ENCODE results near the gene RNF115.

Gene RNF115

DNA sequence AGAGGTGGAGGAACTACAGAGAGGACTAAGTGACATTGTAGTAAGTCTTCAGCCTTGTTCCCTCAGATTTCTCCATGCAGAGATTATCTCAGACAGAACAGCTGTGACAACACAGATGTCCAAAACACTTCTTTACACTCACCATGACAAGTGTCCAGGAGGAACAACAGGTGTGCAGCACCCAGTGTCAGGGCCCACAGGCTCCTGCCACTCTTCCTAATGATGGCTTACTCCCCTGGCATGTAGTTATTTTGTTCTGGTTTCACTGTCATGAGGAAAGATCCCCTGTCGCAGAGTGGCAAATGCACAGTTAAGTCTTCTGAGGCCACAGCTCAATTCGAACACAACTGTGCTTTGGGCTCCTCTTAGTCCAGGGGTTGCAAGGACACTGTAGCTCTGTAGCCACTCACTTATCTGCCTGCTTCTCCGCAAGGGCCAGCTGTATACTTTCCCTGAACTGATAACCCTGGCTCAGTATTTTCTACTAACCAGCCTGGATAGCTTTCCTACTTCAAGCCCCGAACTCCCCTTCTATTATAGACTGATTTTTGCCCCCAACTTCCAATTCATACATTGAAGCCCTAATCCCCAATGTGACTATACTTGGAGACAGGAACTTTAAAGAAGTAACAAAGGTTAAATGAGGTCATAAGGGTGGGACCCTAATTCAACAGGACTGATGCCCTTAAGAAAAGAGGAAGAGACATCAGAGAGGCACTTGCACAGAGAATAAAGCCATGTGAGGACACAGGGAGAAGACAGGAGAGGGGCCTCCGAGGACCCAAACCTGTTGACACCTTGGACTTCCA lies 127.9 kb downstream of the RNF115 start:
- in situ Hi-C loops (cut with MboI; ENCODE audit: low pct_unique_long_range_greater_than_20kb, low sequenced_read_pairs, unreplicated experiment): no loop called here
- TF ChIP-seq, protein P1, sequence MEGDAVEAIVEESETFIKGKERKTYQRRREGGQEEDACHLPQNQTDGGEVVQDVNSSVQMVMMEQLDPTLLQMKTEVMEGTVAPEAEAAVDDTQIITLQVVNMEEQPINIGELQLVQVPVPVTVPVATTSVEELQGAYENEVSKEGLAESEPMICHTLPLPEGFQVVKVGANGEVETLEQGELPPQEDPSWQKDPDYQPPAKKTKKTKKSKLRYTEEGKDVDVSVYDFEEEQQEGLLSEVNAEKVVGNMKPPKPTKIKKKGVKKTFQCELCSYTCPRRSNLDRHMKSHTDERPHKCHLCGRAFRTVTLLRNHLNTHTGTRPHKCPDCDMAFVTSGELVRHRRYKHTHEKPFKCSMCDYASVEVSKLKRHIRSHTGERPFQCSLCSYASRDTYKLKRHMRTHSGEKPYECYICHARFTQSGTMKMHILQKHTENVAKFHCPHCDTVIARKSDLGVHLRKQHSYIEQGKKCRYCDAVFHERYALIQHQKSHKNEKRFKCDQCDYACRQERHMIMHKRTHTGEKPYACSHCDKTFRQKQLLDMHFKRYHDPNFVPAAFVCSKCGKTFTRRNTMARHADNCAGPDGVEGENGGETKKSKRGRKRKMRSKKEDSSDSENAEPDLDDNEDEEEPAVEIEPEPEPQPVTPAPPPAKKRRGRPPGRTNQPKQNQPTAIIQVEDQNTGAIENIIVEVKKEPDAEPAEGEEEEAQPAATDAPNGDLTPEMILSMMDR (IDR thresholded peaks at IDR 0.05; ENCODE audit: extremely low read depth, insufficient read depth, missing control alignments): no peak
- DNase-seq (ENCODE audit: low spot score): no peak

DNA sequence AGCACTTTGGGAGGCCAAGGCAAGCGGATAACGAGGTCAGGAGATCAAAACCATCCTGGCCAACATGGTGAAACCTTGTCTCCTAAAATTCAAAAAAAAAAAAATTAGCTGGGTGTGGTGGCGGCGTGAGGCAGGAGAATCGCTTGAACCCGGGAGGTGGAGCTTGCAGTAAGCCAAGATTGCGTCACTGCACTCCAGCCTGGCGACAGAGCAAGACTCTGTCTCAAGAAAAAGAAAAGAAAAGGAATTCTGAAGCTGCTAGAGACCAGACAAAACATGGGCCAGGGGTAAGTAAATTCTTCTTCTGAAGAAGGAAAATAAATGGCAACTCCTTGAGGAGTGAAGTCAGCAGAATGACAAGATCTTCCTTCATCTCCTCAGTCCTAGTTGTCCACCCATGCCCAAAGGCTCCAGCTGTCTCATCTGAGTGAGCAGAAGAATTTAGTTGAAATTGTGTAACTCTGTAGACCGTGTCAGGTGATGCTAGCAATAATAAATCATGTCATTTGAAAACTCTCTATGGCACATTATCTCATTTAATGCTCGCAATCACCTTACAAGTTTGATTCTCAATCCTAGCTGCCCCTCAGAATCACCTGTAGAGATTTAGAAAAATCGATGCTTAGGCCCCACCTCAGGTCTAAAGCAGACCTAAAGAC lies 131.0 kb downstream of the RNF115 start:
- TF ChIP-seq, protein P1 (IDR thresholded peaks at IDR 0.05; ENCODE audit: extremely low read depth, insufficient read depth, missing control alignments): no peak
- in situ Hi-C loops (cut with MboI; ENCODE audit: low pct_unique_long_range_greater_than_20kb, low sequenced_read_pairs, unreplicated experiment): no loop called here
- DNase-seq (ENCODE audit: low spot score): no peak

DNA sequence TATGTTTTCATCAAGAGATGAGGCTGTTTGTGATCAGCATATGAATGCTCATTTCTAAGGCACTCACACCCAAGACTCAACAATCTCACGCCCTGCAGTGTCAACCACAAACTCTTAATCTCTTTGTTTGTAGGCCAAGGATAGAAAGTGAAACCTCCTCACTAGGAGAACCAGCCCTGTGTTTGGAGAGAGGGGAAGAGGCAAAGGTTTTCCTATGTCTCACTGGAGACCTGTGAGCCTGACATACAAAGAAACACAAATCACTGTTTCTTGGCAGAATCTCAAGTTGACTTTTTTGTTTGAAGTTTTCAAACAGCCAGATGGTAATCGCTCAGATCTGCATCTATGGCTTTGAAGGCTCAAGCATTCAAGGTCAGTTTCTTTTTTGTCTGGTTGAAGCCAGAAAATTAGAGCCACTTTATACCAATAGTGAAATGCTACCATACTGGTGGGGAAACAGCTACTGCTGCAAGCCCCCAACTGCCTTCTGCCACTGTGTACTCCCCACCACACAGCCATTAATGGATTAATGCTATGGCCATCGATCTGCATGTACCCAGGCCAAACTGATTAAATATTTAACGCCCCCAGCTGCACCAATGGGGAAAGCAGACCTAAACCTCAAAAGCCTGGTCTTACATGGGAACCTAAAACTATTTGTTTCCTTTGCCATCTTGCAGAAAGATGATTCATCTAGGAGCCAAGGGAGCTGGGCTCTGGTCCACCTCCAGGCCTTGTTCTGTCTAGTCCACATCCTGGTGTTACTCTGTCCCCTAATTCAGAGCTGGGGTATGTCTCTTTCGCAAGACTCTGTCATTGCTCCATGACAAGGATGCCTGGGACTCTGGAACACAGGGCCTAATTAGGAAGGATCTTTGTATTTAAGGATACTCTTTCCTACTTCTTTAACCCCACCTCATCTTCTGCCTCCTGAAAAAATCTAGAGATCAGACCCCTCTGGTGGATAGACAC lies 133.0 kb downstream of the RNF115 start:
- in situ Hi-C loops (cut with MboI; ENCODE audit: low pct_unique_long_range_greater_than_20kb, low sequenced_read_pairs, unreplicated experiment): no loop called here
- TF ChIP-seq, protein P1 (IDR thresholded peaks at IDR 0.05; ENCODE audit: extremely low read depth, insufficient read depth, missing control alignments): no peak

DNA sequence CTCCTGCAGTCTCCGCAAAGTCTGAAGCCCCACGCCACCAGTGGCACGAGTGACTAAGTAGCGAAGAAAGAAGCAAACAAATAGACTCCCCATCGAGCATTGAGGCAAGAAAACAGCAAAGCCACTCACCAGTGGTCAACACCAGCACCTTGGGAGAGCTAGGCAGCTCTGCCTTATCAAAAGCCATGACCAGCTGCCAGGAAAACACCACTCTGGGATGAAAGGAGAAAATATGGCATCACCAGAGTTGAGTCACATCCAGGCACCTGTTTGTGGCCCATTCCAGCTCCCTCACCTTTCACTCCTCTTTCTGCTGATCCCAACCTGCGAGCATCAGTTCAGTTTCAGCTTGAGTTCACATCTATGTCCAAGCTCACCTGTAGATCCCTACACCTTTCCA lies 134.0 kb downstream of the RNF115 start:
- no peak for DNase-seq (ENCODE audit: low spot score)
- in situ Hi-C loops (cut with MboI; ENCODE audit: low pct_unique_long_range_greater_than_20kb, low sequenced_read_pairs, unreplicated experiment): no loop called here
- TF ChIP-seq, protein P1 (IDR thresholded peaks at IDR 0.05; ENCODE audit: extremely low read depth, insufficient read depth, missing control alignments): no peak

More for the DNA sequence above, 133.0 kb downstream of the RNF115 start:
- DNase-seq (ENCODE audit: low spot score): peak; percentile 69

DNA sequence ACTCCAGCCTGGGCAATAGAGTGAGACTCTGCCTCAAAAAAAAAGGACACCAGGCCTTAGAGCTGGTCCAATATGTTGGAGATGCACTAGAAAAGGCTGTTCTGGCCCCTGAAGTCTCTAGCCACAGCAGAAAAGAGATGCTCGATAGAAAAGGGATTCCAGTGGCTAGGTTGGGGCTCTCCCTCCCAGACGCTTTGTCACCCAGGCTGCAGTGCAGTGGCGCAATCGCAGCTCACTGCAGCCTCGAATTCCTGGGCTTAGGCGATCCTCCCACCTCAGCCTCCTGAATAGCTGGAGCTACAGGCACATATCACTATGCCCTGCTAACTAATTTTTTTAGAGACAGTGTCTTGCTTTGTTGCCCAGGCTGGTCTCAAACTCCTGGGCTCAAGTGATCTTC lies 135.0 kb downstream of the RNF115 start:
- in situ Hi-C loops (cut with MboI; ENCODE audit: low pct_unique_long_range_greater_than_20kb, low sequenced_read_pairs, unreplicated experiment): no loop called here
- DNase-seq (ENCODE audit: low spot score): no peak
- TF ChIP-seq, protein P1 (IDR thresholded peaks at IDR 0.05; ENCODE audit: extremely low read depth, insufficient read depth, missing control alignments): no peak
